HEK293 (cell line): ENCODE measurements around the gene G3BP2.

ENCODE experiments used
- CTCF ChIP-seq: fragments of 450-650 bp; formaldehyde crosslinking; IDR thresholded peaks from 2 replicates; pipeline ENCODE4 v1.5.1; 2016; ENCODE audit warnings: missing biosample characterization, missing genetic modification characterization
- PBX3 ChIP-seq: sonication (generic); formaldehyde crosslinking; IDR thresholded peaks from 2 replicates; pipeline ENCODE4 v1.8.1; 2022; ENCODE audit warnings: mild to moderate bottlenecking, moderate library complexity, missing genetic modification reagents
- ZNF239 ChIP-seq: fragments of 450-650 bp; formaldehyde crosslinking; IDR thresholded peaks from 2 replicates; pipeline ENCODE4 v1.5.1; 2016; ENCODE audit warnings: missing biosample characterization, missing genetic modification characterization

- TF ChIP-seq CTCF (no peak), PBX3 (CRISPR knock-in tag) (no peak), ZNF239 (tag by site-specific recombination) (no peak)
These were observed 18.3 kb downstream of the G3BP2 start for GRCh38 chr4:75654905-75655304.
